HG03097 (cell line): ENCODE data around the gene MBP.
"Not testable (repeated sequence)": the region's sequence is repeated elsewhere in the genome, so short reads cannot be mapped to it uniquely, and the experiment has no call there.

Experiments used
- ATAC-seq: cut with Tn5 transposase; IDR thresholded peaks from one replicate; pipeline ENCODE4 v1.9.1; 2021; ENCODE audit not compliant: unreplicated experiment, low FRiP score

MBP gene

DNA sequence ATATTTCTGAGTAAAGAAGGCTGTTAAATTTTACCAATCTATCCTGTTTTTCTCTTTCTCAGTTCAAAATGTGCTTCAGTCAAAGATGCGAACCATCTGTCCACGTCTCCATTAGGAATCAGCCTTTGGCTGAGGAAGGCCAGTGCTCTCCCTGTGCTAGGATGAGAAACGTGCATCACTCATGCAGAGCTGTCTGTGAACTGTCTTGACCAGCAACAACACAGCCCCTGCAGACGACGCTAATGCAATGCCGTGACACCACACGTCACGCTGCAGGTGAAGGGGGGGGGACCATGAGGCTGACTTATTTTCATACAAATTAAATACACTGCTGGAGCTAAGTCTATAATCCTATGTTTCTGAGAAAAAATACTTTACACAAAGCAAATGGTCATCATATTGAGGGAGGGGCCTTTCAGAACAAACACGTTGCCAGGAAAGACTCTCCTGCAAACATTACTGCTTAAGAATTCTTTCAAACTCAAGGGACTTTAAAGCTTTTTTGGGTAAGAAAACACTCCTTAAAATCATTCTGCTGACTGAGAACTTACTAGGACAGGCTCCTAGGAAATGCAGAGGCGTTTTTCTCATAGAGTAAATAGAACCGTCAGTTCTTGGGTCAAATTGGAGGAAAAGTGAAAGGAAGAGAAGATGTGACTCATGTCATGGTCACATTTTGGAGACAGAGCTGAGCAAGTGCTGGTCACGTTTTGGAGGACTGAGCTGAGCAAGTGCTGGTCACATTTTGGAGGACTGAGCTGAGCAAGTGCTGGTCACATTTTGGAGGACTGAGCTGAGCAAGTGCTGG is 97.0 kb downstream of the MBP start:
- no peak for ATAC-seq

DNA sequence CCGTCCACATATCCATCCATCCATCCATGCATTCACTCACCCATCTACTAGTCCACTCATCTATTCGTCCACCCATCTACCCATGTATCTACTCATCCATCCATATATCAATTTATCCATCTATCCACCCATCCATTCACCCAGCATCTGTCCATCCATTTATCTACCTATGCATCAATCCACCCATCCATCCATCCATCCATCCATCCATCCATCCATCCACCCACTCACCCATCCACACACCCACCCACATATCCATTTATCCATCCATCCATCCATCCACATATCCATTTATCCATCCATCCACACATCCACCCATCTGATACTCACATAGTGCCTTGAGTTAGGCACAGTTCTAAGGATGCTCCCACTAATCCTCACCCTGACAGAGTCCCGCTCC is 99.0 kb downstream of the MBP start:
- no peak for ATAC-seq

DNA sequence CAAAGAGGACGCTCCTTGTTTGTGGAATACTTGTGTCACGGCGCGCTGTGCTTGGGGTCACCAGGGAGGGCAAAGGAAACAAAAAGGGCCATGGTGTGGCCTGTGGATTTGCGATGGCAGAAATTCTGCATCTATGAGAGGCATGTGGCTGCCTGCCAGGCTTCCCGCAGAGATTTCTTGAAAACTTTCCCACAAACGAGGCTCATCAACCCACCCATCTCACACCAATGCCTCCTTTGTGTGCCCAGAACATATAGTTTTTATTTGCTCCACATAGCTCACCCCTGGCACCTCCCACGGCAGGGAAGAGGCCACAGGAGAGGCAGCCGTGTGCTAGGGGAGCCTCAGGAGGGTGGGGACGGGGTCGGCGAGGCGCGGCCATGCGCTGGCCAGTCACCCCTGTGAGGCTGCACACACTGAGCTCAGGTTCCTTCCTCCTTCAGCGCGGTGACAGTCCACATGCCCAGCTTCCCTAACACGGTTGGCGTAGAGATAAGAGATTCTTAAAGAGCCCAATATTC is 100.3 kb downstream of the MBP start:
- ATAC-seq, result no peak

- no peak for ATAC-seq
These were observed 100.9 kb downstream of the MBP start for GRCh38 chr18:77031662-77032061.

GRCh38 chr18:77030201-77030600 is 102.4 kb downstream of the MBP start:
- ATAC-seq, result no peak

DNA sequence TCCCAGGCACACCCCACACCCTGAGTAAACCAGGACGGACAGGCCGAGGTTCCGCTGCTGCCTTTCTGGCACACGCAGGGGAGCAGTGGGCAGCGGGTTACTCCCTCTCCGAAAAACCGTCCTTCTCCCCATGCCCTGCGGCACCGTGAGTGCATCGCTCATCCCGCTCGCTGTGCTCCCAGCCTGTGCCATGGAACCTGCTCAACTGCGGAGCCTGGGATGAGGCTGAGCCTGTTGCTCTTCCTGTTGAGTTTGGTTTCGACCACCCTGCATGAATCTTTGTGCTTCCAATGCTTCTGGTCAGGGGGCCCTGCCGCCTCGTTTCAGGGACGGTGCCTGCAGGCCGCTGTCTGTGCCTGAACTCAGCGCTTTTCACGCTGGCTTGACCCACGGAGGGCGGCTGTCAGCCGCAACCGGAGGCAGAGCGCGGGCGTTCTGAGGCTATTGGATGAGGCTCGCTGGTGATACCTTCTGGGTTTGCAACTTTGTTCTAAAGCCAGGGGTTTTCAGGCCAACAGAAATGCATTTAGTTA is 106.7 kb downstream of the MBP start:
- no peak for ATAC-seq

DNA sequence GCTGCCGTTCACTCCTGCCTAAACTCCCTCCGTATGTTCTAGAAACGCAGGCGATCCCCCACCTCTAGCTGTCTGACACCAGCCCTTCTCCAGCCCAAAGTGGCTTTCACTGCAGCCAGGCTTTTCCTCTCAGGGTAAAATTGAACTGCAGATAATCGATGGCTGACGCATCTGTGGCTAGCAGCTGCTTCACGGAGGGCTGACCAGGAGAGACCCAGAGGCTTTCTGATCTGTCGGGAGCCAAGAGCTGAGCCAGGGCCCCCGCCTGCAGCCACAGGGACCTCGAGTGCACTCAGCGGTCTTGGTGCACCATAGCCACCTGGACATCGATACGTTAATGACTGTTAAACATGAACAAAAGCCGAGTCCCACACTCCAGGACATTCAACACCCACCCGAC is 107.5 kb downstream of the MBP start:
- ATAC-seq, result no peak

DNA sequence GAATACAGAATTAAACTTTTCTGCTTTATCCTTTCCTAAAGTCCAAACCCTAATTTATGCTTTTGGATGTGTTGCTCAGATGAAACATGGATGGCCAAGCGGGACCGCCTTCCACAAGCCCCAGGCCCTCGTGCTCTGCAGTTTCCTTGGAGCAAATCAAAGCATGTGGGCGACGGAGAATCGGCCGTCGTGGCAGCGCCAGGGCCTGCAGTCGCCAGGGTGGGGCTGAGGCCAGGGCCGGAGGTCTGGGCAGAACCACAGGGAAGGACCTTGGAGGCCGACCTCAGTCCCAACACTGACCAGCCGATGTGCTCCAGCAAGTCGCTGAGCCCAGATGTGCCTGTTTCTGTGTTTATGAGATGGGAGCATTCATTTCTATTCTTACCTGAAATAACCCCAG is 108.1 kb downstream of the MBP start:
- no peak for ATAC-seq

DNA sequence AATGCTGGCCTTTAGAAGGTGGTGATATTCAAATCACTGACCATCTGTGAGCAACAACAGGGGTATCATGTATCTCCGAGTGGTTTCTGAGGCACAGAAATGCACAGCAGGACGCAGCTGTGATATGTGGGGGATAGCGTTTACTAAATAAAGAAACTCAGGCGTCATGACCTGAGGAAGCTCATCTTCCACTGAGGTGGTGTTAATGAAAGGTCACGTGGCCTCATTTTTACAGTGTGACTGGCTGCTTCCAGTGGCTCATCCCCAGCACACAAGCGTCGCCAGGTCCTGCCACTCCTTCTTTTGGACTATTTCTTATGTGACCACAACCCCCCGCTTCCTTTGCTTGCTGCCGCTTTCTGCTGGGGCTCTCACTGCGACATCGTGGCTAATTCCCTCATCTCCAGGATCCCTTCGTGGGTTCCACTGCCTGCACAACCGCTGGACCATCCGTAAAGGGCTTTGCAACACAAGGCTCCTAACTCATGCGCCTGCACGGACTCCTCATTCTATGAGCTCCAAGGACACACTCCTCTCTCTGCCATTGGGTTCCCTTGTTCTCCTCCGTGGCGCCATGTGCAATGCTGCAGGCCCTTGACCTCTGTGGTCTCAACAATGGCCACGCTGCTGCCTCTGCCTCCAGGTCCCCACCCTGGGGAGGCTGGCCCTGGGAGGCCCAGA is 109.3 kb downstream of the MBP start:
- ATAC-seq, result no peak

DNA sequence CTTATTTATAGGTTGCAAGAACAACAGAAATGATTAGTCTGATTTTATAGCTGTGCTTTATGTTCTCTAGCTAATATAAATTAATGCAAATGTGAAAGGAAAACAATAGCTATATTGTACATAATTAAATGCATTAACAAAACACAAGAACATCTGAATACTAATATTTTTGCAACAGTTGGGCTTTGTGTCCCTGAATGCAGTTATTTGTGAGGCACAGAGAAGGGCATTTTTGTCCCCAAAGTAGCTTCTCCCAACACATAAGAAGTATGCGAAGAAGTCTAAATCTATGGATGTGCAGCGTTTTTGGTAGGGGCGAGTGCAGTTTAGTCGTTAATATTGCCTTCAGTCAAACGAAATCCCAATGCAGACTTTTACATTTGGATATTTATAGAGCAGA is 110.0 kb downstream of the MBP start:
- ATAC-seq, result no peak

DNA sequence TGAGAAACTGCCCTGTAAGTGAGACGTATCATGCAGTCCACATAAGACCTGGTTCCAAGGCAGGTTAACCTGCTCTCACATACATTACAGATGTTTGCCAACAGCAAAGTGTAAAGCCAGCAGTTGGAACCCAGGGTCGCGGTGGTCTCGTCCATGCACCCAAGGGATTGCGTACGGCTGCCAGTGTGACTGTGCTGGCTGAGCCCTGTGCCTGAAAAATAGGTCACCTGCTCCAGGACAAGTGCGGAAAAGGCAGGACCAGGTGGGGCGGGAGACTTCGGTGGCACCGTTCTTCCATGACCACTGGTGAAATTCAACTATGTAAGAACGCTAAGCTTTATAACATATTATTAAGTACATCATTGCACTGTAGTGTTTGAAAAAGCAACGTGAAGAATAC is 110.5 kb downstream of the MBP start:
- ATAC-seq, result no peak

DNA sequence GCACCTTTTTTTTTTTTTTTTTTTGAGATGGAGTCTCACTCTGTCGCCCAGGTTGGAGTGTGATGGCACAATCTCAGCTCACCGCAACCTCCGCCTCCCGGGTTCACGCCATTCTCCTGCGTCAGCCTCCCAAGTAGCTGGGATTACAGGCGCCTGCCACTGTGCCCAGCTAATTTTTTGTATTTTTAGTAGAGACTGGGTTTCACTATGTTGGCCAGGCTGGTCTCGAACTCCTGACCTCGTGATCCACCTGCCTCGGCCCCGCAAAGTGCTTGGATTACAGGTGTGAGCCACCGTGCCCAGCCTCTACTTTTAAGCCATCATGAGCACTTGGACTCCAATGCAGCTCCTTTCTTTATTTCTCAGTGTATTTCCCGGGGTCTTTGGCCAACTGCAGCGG is 111.1 kb downstream of the MBP start:
- ATAC-seq, result not testable (repeated sequence)

- no peak for ATAC-seq
These were observed 111.5 kb downstream of the MBP start for GRCh38 chr18:77021075-77021474.

DNA sequence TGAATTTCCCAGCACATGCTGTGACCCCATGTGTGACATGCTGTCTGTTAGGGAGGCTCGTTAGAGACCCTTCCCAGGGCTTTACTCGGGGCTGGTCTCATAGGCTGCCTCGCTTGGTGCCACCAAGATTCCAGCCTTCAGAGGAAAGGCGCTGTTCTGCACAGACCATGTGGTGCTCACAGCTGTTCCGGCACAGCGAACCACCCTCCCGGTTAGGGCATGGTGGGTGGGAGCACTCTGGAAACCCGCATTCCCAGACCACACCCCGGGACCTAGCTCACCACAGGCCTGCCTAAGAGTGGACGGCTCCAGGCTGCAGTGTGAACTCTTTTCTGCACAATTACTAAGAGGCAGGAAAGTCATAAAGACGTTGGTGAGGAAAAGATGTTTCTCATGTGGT is 112.0 kb downstream of the MBP start:
- ATAC-seq, result no peak

GRCh38 chr18:77019641-77020040 is 112.9 kb downstream of the MBP start:
- no peak for ATAC-seq

- not testable (repeated sequence) for ATAC-seq
These were observed 113.9 kb downstream of the MBP start for GRCh38 chr18:77018650-77019049.

- no peak for ATAC-seq
These were observed 115.2 kb downstream of the MBP start for GRCh38 chr18:77017355-77017754.

- ATAC-seq, result no peak
These were observed 115.6 kb downstream of the MBP start for GRCh38 chr18:77016936-77017335.

DNA sequence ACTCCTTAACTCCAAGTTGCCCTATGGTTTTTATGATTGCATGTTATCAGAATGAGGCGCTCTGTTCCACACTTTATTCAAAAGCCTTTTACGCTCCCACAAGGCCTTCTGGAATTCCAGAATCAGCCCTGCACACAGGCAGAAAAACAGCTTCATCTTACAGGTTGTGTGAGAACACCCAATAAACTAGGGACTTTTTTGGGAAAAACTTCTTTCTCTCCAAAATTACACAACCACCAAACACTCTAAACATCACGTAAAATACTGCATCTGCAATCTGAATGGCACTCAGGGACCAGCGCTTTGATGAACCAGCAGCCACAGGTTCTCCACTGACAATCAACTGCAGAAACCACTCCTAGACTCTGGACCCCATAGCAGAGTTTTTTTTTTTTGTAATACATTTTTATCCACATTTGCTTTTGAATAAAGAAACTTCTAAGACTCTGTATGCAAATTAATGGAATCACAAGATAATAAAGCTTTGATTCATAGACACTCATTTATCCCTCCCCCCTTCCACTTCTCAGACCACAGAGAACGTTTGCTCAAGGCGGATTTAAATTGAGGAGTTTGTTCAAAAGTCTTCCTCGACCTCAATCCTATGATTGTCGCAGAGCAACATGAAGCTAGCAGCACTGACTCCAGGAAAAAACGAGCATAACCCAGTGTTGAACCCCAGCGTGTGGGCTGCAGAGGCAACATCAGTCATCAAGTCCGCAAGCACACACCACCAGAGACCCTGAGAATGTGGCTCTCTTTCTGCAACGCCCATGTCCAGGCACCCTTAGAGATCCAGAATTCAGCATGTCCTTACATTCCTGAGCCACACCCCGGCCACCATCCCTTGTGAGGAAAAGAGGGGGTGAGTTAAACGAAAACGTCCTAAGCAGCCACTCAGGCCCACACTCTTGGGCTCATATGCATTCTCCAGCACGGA is 116.5 kb downstream of the MBP start:
- ATAC-seq, result no peak

- ATAC-seq, result no peak
These were observed 117.4 kb downstream of the MBP start for GRCh38 chr18:77015169-77015568.

GRCh38 chr18:77014538-77014937 is 118.0 kb downstream of the MBP start:
- no peak for ATAC-seq
